Measurements from ENCODE around the gene GSTCD. TPM values are rescaled to one million over a fixed set of nuclear protein-coding genes. Genes with fewer than 3 reads are reported as not detected.

GSTCD gene
- total and polyA plus RNA-seq, 9 of the 15 experiments (the other 6 are each of a cell fraction or from before 2014, with no cell fraction given): 4.5 to 36.3 (median 16.0) TPM

DNA sequence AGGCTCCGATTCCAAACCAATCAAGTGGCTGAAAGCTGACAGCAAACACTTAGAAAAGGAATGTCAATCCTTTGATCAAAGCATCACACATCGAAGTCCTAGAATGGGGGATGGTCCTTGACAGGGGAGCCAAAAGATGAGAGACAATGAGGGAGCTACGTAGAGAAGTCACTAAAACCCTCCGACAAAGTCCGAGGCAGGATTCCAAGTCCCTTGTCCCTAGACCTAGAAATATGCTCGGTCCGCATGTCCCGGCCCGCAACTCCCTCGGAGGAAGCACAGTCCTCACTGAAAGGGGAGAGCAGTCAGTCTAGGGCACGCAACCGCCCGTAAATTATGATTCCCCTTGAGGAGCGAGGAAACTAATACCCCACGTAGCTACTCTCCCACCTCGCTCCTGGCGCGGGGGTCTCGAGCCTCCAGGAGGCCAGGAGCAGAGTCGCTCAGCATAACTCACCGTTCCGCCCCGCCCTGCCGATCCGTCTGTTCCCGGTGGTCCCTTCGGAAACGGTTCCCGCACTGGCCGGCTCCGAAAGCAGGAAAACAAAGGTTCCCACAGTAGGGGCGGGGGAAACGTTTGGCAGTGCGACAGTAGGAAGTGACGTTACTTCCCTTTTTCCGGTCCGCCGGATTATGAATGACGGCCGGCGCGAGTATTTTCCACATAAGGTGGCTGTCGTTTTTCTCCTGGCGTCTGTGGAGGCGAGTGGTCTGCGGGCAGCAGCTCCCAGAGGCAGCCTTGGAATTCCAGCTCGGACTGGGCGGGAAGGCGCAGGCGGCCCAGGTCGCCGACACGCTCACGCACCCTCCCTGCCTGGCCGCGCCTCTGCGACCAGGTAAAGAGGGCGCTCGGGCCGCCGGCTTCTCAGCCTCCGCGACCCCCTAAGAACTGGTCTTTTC, at the start of gene GSTCD, which contains the start of gene INTS12 (continued):
- no peak; the same call in 1 of the 2 replicates for TF ChIP-seq ZNF609 (CRISPR knock-in tag; IDR thresholded peaks at IDR 0.05; ENCODE audit: borderline replicate concordance)
- TF ChIP-seq RFX7 (CRISPR knock-in tag; IDR thresholded peaks at IDR 0.05): no peak
- TF ChIP-seq ZNF561 (CRISPR knock-in tag; conservative IDR thresholded peaks at IDR 0.05): no peak
- no peak for TF ChIP-seq USF2 (CRISPR knock-in tag; IDR thresholded peaks at IDR 0.05)
- 0 out of 2 replicates have a peak, but pooled peaks have one; percentile 32 for TF ChIP-seq TCF7L2 (IDR thresholded peaks at IDR 0.05; ENCODE audit: low read depth, low read length)
- TF ChIP-seq JUN (IDR thresholded peaks at IDR 0.05; ENCODE audit: borderline replicate concordance, low read depth, low read length): peak; percentile 72
- TF ChIP-seq JUN (CRISPR knock-in tag; IDR thresholded peaks at IDR 0.05; ENCODE audit: borderline replicate concordance): peak; percentile 75; the same call in 1 of the 2 replicates
- TF ChIP-seq TBP (optimal IDR thresholded peaks at IDR 0.05; ENCODE audit: low read depth, low read length): peak; percentile 96
- peak; percentile 40 for TF ChIP-seq MEIS2 (IDR thresholded peaks at IDR 0.05; ENCODE audit: partially characterized antibody)
- no peak for TF ChIP-seq ETV5 (CRISPR knock-in tag; IDR thresholded peaks at IDR 0.05; ENCODE audit: low read depth)
- no peak for TF ChIP-seq BDP1 (IDR thresholded peaks at IDR 0.05; ENCODE audit: insufficient read depth, insufficient read length)
- no peak for TF ChIP-seq KDM2B (CRISPR knock-in tag; IDR thresholded peaks at IDR 0.05)
- no peak for TF ChIP-seq BCL6 (CRISPR knock-in tag; IDR thresholded peaks at IDR 0.05)
- TF ChIP-seq E2F5 (CRISPR knock-in tag; IDR thresholded peaks at IDR 0.05): peak; percentile 35
- no peak for TF ChIP-seq SLC30A9 (CRISPR knock-in tag; IDR thresholded peaks at IDR 0.05)
- no peak for TF ChIP-seq ZKSCAN8 (CRISPR knock-in tag; IDR thresholded peaks at IDR 0.05)
- TF ChIP-seq MYNN (IDR thresholded peaks at IDR 0.05): 0 out of 2 replicates have a peak, but pooled peaks have one; percentile 26
- no peak for TF ChIP-seq MYNN (CRISPR knock-in tag; IDR thresholded peaks at IDR 0.05)
- no peak for TF ChIP-seq ZNF165 (CRISPR knock-in tag; IDR thresholded peaks at IDR 0.05; ENCODE audit: borderline replicate concordance)
- TF ChIP-seq, protein P1, sequence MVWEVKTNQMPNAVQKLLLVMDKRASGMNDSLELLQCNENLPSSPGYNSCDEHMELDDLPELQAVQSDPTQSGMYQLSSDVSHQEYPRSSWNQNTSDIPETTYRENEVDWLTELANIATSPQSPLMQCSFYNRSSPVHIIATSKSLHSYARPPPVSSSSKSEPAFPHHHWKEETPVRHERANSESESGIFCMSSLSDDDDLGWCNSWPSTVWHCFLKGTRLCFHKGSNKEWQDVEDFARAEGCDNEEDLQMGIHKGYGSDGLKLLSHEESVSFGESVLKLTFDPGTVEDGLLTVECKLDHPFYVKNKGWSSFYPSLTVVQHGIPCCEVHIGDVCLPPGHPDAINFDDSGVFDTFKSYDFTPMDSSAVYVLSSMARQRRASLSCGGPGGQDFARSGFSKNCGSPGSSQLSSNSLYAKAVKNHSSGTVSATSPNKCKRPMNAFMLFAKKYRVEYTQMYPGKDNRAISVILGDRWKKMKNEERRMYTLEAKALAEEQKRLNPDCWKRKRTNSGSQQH (CRISPR knock-in tag; IDR thresholded peaks at IDR 0.05): peak; percentile 65; the same call in 1 of the 2 replicates
